GM13977 (cell line): Measurements from ENCODE around the gene TSPAN15.
"Not testable (repeated sequence)": the region's sequence is repeated elsewhere in the genome, so short reads cannot be mapped to it uniquely, and the experiment has no call there.

ENCODE experiments used
- DNase-seq: peaks from one replicate; pipeline ENCODE4 v3.0.0; 2012; ENCODE audit warnings: low spot score
- CTCF ChIP-seq: IDR thresholded peaks from 2 replicates; pipeline ENCODE4 v1.5.1; 2012; ENCODE audit warnings: mild to moderate bottlenecking, control low read depth; ENCODE audit not compliant: insufficient read depth; ENCODE audit errors: extremely low read depth, missing control alignments
- in situ Hi-C: fragments of 300-500 bp; cut with MboI; formaldehyde crosslinking; loops from one replicate; pipeline ENCODE4 v1.12.0; 2022; ENCODE audit warnings: low sequenced_read_pairs, low pct_unique_long_range_greater_than_20kb, mixed read lengths, inconsistent platforms; ENCODE audit not compliant: unreplicated experiment

Gene TSPAN15

GRCh38 chr10:69515699-69516259, 64.5 kb downstream of the TSPAN15 start:
- TF ChIP-seq CTCF = peak; percentile 95
- DNase-seq = peak; percentile 84
- in situ Hi-C loops = loop anchor here (5.0 kb wide), 1 partner anchor 122 kb away; no protein-coding TSS in a partner anchor

- peak; percentile 48 for DNase-seq
- peak; percentile 46 for TF ChIP-seq CTCF
- in situ Hi-C loops = loop anchor here (5.0 kb wide), 1 partner anchor 121 kb away; no protein-coding TSS in a partner anchor
Measured at GRCh38 chr10:69516316-69516715, 65.1 kb downstream of the TSPAN15 start.

DNA sequence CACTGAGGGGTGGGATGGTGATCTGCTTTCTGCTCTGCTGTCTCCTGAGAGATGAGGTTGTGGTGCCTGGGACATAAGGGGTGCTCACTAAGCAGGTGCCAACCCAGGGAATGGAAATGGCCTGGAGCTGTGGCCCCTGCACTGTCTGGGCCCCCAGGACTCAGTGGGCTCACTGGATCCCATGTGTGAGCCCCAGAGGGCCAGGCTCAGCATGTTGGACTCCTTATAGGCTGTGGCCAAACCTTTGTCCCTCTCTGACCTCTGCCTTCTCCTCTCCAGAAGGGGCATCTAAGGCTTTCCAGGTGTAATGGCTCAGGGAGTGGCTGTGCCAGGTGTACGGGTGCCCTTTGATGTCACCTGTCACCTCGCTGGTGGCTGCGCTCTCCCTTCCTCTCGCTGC, 65.5 kb downstream of the TSPAN15 start:
- no peak for TF ChIP-seq CTCF
- in situ Hi-C loops = loop anchor here (5.0 kb wide), 1 partner anchor 121 kb away; no protein-coding TSS in a partner anchor
- no peak for DNase-seq

- DNase-seq = no peak
- in situ Hi-C loops = loop anchor here (5.0 kb wide), 1 partner anchor 120 kb away; no protein-coding TSS in a partner anchor
- no peak for TF ChIP-seq CTCF
Measured at GRCh38 chr10:69517271-69517848, 66.1 kb downstream of the TSPAN15 start.

- TF ChIP-seq CTCF = no peak
- DNase-seq = no peak
- in situ Hi-C loops = no loop called here
Measured at GRCh38 chr10:69527961-69528360, 76.7 kb downstream of the TSPAN15 start.

DNA sequence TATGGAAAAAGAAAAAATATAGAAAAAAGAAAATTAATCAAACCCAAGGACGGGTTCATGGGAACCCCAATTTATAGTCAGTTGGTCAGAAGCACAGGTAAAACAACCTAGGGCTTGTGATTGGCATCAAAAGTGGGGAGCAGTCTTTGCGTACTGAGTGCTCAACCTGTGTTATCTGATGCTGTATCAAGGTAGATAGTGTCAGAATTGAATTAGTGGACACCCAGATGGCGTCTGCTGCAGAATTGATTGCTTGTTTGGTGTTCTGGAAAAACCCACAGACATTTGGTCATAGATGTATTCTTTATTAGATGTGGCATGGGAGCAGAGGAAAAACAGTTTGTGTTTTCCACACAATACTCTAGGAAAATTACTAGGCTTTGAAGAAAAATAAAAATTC, 82.4 kb downstream of the TSPAN15 start:
- TF ChIP-seq CTCF = no peak
- in situ Hi-C loops = no loop called here
- DNase-seq = no peak

GRCh38 chr10:69536521-69536920, 85.3 kb downstream of the TSPAN15 start:
- in situ Hi-C loops, DNase-seq: not testable (repeated sequence)
